HuH-7.5 (cell line): Measurements from ENCODE around the gene POLR2H.

Experiments
- DNase-seq: peaks from one replicate; pipeline ENCODE4 v3.0.0; 2011; ENCODE audit warnings: low spot score

POLR2H gene

GRCh38 chr3:184371570-184372018 lies 10.1 kb downstream of the POLR2H start:
- peak; percentile 76 for DNase-seq

- no peak for DNase-seq
These were observed 10.8 kb downstream of the POLR2H start for GRCh38 chr3:184372296-184372821.

- DNase-seq = no peak
These were observed 11.4 kb downstream of the POLR2H start for GRCh38 chr3:184372911-184373310.

GRCh38 chr3:184373422-184373821 lies 11.9 kb downstream of the POLR2H start:
- no peak for DNase-seq

GRCh38 chr3:184375747-184376461 lies 14.4 kb downstream of the POLR2H start:
- DNase-seq = no peak

- DNase-seq = no peak
These were observed 15.9 kb downstream of the POLR2H start for GRCh38 chr3:184377374-184377773.

GRCh38 chr3:184377882-184378445 lies 16.5 kb downstream of the POLR2H start, which contains the start of gene THPO:
Gene THPO (minus strand): TSS chr3:184378207. CDS start chr3:184376259, 1,948 bp downstream.
- peak; percentile 74 for DNase-seq

- no peak for DNase-seq
These were observed 17.3 kb downstream of the POLR2H start for GRCh38 chr3:184378651-184379357.

GRCh38 chr3:184379358-184380184 lies 18.1 kb downstream of the POLR2H start, which contains the start of gene CHRD:
Gene CHRD (plus strand): TSS chr3:184380054. CDS start chr3:184380319, 265 bp downstream.
- no peak for DNase-seq

- peak; percentile 84 for DNase-seq
These were observed 18.7 kb downstream of the POLR2H start for GRCh38 chr3:184380185-184380626.

GRCh38 chr3:184380627-184381260 lies 19.2 kb downstream of the POLR2H start:
- no peak for DNase-seq

- no peak for DNase-seq
These were observed 20.0 kb downstream of the POLR2H start for GRCh38 chr3:184381261-184382224.

- no peak for DNase-seq
These were observed 21.0 kb downstream of the POLR2H start for GRCh38 chr3:184382326-184383032.

- DNase-seq = no peak
These were observed 21.7 kb downstream of the POLR2H start for GRCh38 chr3:184383033-184383740.

- no peak for DNase-seq
These were observed 22.8 kb downstream of the POLR2H start for GRCh38 chr3:184384342-184384741.

- DNase-seq = no peak
These were observed 23.4 kb downstream of the POLR2H start for GRCh38 chr3:184384856-184385422.

- DNase-seq = no peak
These were observed 24.7 kb downstream of the POLR2H start for GRCh38 chr3:184386047-184386806.
